Activated naive CD4-positive, alpha-beta T cell treated with anti-CD3 and anti-CD28 coated beads, Interleukin-2, amount 50 U/mL, for 16 hours (primary cell): ENCODE results near the gene BMPR1B.
"Not testable (repeated sequence)": the region's sequence is repeated elsewhere in the genome, so short reads cannot be mapped to it uniquely, and the experiment has no call there.

Experiments
- DNase-seq: peaks from one replicate; pipeline ENCODE4 v3.0.0-alpha.2; 2020

Gene BMPR1B

DNA sequence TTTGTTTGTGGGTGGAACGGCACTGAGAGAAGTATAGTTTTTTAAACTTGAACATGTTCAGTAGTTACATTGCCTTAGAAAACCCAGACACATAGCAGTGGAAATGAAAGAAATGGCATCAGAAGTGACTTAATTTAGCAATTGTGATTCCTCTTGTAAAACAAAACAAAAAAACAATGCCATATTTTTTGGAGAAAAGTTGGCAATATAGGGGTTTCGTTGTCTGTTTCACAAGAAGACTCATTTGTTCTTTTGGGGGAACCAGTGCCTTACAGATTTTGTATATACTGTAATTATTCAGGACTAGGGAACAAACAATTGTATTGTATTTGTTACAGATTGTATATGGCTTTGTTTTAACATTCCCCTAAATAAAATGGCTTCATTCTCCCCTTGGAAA lies 400.3 kb downstream of the BMPR1B start:
- no peak for DNase-seq

- DNase-seq = no peak
These were observed 400.9 kb downstream of the BMPR1B start for GRCh38 chr4:95158626-95159025.

GRCh38 chr4:95159384-95159783 lies 401.6 kb downstream of the BMPR1B start:
- DNase-seq = no peak

DNA sequence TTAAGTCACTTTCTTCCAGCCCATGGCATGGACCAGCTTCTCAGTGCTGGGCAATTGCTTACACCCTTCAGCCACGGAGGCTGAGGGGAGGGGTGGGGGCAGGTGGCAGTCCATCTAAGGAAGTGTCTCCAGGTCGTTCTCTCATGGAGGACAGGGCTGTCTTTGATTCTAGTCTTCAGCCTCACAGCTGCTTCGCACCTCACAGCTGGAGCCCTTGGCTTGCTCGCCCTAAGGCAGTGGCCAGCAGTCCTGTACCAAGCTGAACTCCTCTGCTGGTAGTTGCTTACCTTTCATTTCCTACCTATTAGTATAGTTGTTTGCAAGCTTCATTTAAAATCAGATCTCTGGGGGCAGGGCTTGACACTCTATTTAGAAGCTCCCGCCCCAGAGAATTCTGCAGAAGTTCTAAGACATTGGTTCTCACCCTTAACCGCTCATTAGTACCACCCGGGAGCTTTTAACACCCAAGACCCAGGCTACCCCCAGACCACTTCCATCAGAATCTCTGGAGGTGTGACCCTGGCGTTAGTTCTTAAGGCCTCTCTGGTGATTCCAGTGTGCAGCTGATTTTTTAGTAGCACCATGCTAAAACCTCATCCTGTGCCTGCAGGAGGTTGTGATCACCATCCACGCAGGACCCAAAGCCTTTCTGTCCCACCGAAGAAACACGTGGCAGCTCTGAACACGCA lies 404.2 kb downstream of the BMPR1B start:
- no peak for DNase-seq

GRCh38 chr4:95162867-95163266 lies 405.1 kb downstream of the BMPR1B start:
- DNase-seq = no peak

- DNase-seq = no peak
These were observed 408.3 kb downstream of the BMPR1B start for GRCh38 chr4:95165926-95166524.

DNA sequence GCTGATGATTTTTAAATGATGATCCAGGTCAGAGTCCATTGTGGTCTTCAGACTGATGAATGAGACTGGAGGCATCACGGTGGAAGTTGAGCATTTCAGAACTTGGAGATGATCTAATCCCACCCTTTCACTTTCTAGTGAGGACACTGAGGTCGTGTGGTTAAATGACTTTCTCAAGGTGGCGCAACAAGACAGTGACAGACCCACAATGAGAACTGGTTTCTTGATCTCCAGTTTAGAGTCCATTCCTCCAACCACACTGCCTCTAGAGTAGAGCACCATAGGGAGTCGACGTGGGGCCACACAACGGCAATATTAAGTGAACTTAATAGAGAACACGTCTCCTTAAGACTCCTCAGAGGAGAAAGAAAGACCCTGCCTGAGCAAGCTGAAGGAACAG lies 410.1 kb downstream of the BMPR1B start:
- no peak for DNase-seq

- DNase-seq = no peak
These were observed 412.4 kb downstream of the BMPR1B start for GRCh38 chr4:95170176-95170575.

GRCh38 chr4:95171377-95171776 lies 413.6 kb downstream of the BMPR1B start:
- DNase-seq = not testable (repeated sequence)

- no peak for DNase-seq
These were observed 421.2 kb downstream of the BMPR1B start for GRCh38 chr4:95178938-95179337.

GRCh38 chr4:95180531-95181242 lies 422.9 kb downstream of the BMPR1B start:
- no peak for DNase-seq

DNA sequence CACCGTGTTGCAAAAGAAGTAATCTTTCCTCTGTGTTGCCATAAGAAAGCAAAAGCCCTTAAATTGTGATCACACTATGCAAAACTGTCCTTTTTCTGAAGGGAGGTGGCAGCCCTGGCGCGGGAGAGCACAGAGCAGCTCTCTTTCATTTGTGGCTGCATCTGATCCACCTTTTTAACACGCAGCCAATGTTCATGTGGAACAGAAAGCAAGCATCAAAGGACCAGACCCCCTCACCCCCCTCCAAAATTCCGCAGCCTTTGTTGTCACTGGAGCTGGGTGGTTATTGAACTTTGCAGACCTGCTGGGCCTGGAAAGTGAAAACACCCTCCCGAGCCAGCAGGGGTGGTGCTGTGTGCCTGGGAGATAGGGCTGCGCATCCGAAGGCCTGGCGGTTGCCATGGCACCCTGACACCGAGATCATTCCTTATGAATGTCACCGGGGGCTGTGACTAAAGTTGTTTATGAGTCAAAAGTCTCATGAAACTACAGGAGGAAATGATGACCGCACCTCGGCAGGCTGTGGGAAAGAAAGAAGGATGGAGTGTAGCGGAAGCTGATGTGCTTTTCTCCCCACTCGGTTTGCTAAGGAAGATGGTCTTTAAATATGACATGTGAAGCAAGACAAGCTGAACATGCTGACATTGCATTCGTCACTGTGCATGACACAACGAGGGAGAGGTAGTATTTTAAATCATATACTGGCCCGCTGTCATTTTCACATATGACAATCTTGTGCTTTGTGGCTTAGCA lies 423.7 kb downstream of the BMPR1B start:
- DNase-seq = no peak

DNA sequence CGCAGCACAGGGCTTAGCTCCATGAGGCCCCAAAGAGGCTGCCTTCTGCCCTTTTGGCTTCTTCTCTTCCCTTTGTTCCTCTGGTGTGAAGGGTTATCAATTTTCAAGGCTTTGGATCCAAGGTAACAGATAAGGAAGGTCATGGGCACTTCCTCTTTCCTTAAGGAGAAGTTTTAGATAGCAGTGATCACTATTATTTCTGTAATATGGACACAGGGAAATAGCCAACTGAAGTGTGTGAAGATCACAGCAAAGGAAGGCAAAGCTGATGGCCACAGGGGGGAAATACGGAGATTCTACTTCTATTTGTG lies 424.2 kb downstream of the BMPR1B start:
- DNase-seq = no peak

GRCh38 chr4:95183656-95184408 lies 426.1 kb downstream of the BMPR1B start:
- DNase-seq = no peak

DNA sequence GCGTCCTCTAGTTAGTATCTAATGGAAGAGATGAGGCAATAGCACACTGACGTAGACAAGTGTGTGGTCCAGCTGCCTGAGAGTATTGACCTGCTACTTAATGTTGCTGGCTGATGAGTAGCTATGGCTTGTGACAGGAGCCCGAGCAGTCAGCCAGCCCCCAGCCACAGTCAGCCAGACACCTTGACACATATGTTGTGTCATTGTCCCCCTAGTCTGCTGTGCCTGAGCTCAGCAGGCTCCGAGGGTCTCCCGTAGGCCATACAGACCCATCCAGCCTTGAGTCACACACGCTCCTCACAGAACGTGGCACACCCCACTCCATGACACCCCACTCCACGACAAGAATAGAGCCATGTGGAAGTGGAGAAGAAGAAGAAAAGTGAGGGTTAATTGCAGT lies 428.9 kb downstream of the BMPR1B start:
- no peak for DNase-seq

GRCh38 chr4:95188701-95189370 lies 431.1 kb downstream of the BMPR1B start:
- DNase-seq = no peak

DNA sequence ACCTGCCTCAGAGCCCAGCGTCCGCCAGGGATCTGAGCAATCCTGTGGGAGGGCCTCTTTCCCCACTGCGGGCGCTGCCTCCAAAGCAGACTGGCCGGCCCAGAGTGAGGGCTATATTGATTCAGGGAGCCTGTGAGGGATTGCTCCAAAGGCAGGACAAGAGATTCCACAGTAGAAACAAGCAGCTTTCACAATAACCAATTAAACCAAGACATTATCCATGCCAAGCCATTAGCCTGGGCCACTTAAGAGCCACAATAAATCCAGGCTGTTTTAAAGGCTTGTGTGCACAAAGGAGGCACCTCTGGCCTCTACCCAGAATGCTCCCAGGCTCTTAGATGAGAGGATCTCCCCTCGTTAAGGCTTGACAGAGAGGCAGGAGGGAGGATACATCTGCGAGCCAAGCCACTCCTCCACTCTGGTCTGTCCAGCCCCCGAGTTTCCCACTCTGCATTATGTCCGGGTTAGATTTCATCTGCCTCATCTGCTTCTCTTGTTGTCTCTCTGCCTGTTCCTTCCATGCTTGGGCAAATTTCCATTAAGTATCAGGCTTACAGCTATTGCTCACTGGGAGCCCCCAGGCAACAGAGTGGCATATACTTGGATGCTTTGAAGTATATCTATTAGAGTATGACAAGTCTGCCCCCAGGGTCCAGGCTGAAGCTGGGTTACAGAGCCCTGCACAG lies 433.1 kb downstream of the BMPR1B start:
- DNase-seq = no peak

DNA sequence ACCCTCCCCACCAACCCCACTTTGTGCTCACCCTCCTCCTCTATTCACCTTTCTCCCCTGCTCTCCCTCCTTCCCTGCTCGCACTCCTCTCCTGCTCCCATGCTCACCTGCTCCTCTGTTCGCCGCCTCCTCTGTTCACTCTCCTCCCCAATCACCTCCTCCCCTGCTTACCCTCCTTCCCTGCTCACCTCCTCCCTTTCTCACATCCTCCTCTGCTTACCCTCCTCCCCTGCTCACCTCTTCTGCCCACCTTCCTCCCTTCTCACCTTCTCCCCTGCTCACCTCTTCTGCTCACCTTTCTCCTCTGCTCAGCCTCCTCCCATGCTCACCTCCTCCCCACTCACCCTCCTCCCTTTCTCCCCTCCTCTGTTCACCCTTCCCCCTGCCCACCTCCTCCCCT lies 433.8 kb downstream of the BMPR1B start:
- DNase-seq = no peak

DNA sequence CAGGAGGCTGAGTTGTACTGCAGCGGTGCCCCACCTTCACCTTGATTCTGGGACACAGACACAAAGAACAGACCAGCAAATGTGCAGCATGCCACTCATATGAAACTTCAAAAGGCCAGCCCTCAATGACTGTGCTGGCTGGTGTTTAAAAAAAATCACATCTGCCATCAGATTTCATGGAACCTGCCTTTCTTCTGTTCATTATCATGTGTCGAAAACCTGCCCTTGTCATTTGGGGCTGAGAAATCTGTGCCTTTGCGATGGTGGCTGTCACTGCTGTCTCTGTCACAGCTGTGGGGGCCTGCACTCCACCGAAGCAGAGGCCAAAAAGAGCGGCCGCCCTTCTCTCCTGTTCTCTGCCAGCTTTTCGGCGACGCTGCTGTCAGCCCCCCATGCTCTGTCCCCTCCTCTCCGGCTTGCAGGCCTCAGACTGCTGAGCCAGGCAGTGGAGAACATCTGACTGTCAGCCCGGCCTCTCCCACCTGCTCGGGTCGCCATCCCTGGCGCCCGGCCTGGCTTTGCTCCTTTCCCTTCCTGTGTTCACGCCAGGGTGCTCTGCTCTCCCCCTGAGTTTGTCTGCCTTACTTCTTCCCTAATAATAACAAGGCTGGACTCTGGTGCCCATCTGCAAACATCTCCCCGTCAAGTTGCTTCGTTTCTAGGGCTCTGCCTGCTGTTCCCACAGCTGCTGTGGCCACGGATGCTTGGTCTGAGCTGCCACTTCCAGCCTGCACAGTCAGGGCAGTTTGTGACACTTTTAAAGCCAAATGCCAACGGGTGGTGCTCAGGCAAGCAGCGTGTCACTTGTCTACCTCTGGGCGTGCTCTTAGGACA lies 435.9 kb downstream of the BMPR1B start:
- DNase-seq = no peak

GRCh38 chr4:95197353-95197752 lies 439.6 kb downstream of the BMPR1B start:
- no peak for DNase-seq

DNA sequence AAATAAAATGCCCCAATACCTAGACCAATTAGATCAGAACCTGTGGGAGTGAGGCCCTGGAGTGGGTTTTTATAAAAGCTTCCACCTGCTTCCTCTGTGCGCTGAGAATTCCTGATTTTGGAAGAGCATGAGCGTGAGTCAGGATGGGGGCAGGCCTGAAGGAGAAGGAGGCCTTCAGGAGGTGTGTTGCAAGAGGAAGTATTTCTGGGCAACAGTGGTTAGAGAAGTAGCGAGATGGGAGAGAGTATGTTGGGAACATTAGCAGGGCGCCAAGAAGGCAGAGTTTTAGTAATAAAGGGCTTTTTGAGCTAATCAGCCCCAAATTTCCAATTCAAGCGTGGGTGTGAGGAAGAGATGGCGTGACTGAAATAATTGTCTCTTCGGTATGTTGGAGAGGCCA lies 441.2 kb downstream of the BMPR1B start:
- no peak for DNase-seq
